ENCODE results near the gene ODC1.

Gene ODC1

GRCh38 chr2:10482913-10483312, 34.8 kb upstream of the ODC1 start:
- no peak for TF ChIP-seq CTCF (IDR thresholded peaks at IDR 0.05; ENCODE audit: low read depth, low read length)
- no peak for DNase-seq (ENCODE audit: extremely low read depth, low read depth)

GRCh38 chr2:10482460-10482859, 34.3 kb upstream of the ODC1 start:
- TF ChIP-seq CTCF (IDR thresholded peaks at IDR 0.05; ENCODE audit: low read depth, low read length): no peak
- DNase-seq (ENCODE audit: extremely low read depth, low read depth): no peak

- DNase-seq (ENCODE audit: extremely low read depth, low read depth): no peak
- TF ChIP-seq CTCF (IDR thresholded peaks at IDR 0.05; ENCODE audit: low read depth, low read length): no peak
Observed at GRCh38 chr2:10481666-10482157, 33.6 kb upstream of the ODC1 start.

GRCh38 chr2:10481055-10481665, 33.0 kb upstream of the ODC1 start:
- DNase-seq (ENCODE audit: extremely low read depth, low read depth): no peak
- no peak for TF ChIP-seq CTCF (IDR thresholded peaks at IDR 0.05; ENCODE audit: low read depth, low read length)

GRCh38 chr2:10480359-10480949, 32.3 kb upstream of the ODC1 start:
- TF ChIP-seq CTCF (IDR thresholded peaks at IDR 0.05; ENCODE audit: low read depth, low read length): no peak
- DNase-seq (ENCODE audit: extremely low read depth, low read depth): no peak

GRCh38 chr2:10478916-10479315, 30.8 kb upstream of the ODC1 start:
- no peak for DNase-seq (ENCODE audit: extremely low read depth, low read depth)
- TF ChIP-seq CTCF (IDR thresholded peaks at IDR 0.05; ENCODE audit: low read depth, low read length): no peak

- TF ChIP-seq CTCF (IDR thresholded peaks at IDR 0.05; ENCODE audit: low read depth, low read length): no peak
- no peak for DNase-seq (ENCODE audit: extremely low read depth, low read depth)
Observed at GRCh38 chr2:10478298-10478625, 30.1 kb upstream of the ODC1 start.
